HL-60 (cell line): ENCODE measurements around the gene MTG2.

Source experiments
- DNase-seq, 2 experiments: peaks; one replicate each; pipeline ENCODE4 v3.0.0-alpha.2; 2010 to 2020; ENCODE audit warnings: low read depth in 1 of 2, low spot score in 1 of 2
- H3K27ac ChIP-seq: fragments of 250-450 bp; sonication (Bioruptor Pico); replicated peaks from 2 replicates; pipeline ENCODE4 v1.5.1; 2020; ENCODE audit warnings: mild to moderate bottlenecking, moderate library complexity
- H3K27me3 ChIP-seq: fragments of 250-450 bp; sonication (Bioruptor Pico); 2 replicates; pipeline ENCODE4 v1.5.1; 2021; ENCODE audit warnings: mild to moderate bottlenecking, moderate library complexity; ENCODE audit not compliant: insufficient read depth, poor library complexity, severe bottlenecking
- H3K4me3 ChIP-seq: replicated peaks from 2 replicates; pipeline ENCODE4 v1.5.1; 2011; ENCODE audit warnings: mild to moderate bottlenecking, control low read depth, low read length; ENCODE audit not compliant: insufficient read depth
- CTCF ChIP-seq: IDR thresholded peaks from one replicate; pipeline ENCODE4 v1.5.1; 2011; ENCODE audit warnings: low read length, control low read depth, inconsistent platforms; ENCODE audit not compliant: insufficient read depth
- GABPA ChIP-seq: IDR thresholded peaks from 2 replicates; pipeline ENCODE4 v1.6.1; 2012; ENCODE audit warnings: low read depth
- POLR2AphosphoS5 ChIP-seq: IDR thresholded peaks from 2 replicates; pipeline ENCODE4 v1.6.1; 2012; ENCODE audit warnings: low read depth
- SPI1 ChIP-seq: IDR thresholded peaks from 2 replicates; pipeline ENCODE4 v1.6.1; 2012; ENCODE audit warnings: low read depth, mild to moderate bottlenecking, borderline replicate concordance
- TF ChIP-seq, protein P1 (sequence below): IDR thresholded peaks from 2 replicates; pipeline ENCODE4 v1.6.1; 2012; ENCODE audit warnings: low read depth; ENCODE audit not compliant: insufficient replicate concordance

MTG2 gene

DNA sequence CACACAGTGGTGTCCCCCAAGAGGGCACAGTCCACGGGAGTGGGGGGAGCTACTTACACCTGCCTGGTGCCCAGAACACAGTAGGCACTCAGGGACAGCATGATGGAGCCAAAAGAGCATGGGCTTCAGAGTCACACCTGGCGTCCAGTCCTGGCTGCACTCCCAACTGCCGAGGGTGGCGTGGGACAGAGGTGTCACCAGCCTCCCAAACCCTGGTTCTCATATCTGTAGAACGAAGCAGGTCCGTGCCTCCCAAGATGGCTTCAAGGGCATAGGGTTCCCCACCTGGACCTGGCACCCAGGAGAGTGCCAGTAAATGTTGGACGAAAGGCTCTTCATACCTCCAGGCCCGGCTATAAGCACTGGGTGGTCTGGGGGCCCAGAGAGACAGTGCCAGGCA, 28.4 kb downstream of the MTG2 start:
- no peak for TF ChIP-seq POLR2AphosphoS5
- no peak for TF ChIP-seq GABPA
- TF ChIP-seq CTCF = no peak
- TF ChIP-seq SPI1 = no peak
- TF ChIP-seq, protein P1, sequence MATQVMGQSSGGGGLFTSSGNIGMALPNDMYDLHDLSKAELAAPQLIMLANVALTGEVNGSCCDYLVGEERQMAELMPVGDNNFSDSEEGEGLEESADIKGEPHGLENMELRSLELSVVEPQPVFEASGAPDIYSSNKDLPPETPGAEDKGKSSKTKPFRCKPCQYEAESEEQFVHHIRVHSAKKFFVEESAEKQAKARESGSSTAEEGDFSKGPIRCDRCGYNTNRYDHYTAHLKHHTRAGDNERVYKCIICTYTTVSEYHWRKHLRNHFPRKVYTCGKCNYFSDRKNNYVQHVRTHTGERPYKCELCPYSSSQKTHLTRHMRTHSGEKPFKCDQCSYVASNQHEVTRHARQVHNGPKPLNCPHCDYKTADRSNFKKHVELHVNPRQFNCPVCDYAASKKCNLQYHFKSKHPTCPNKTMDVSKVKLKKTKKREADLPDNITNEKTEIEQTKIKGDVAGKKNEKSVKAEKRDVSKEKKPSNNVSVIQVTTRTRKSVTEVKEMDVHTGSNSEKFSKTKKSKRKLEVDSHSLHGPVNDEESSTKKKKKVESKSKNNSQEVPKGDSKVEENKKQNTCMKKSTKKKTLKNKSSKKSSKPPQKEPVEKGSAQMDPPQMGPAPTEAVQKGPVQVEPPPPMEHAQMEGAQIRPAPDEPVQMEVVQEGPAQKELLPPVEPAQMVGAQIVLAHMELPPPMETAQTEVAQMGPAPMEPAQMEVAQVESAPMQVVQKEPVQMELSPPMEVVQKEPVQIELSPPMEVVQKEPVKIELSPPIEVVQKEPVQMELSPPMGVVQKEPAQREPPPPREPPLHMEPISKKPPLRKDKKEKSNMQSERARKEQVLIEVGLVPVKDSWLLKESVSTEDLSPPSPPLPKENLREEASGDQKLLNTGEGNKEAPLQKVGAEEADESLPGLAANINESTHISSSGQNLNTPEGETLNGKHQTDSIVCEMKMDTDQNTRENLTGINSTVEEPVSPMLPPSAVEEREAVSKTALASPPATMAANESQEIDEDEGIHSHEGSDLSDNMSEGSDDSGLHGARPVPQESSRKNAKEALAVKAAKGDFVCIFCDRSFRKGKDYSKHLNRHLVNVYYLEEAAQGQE = no peak
- no peak for DNase-seq
- Histone ChIP-seq H3K4me3 (no peak overlapping the region), H3K27me3 (peaks cover 34% of the 10 kb centered on the region), H3K27ac (no peak overlapping the region)

GRCh38 chr20:62211769-62212288, 29.0 kb downstream of the MTG2 start:
- Histone ChIP-seq H3K27me3 (peaks cover 38% of the 10 kb centered on the region), H3K4me3 (no peak overlapping the region), H3K27ac (no peak overlapping the region)
- TF ChIP-seq, protein P1 = no peak
- no peak for TF ChIP-seq CTCF
- TF ChIP-seq POLR2AphosphoS5 = no peak
- no peak for TF ChIP-seq GABPA
- no peak for TF ChIP-seq SPI1
- DNase-seq = no peak

DNA sequence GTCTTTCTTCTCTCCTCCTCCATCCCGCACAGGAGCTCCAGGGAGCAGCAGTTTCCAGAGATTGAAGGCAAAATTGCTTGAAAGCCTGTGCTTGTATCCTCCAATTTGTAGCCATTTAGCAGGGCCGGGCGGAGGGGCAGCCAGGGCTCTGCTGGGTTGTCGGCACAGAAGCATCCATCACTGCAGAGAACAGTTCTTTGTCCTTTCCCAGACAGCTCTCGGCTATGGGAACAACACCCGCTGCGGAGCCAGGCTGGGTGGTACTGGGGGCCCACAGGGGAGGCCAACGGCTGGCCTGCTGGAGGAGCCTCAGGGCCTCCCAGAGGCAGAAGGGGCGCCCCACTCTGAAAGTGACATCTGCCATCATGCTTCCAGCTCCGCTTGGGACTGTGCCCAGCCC, 29.5 kb downstream of the MTG2 start:
- H3K27me3 ChIP-seq = peaks cover 43% of the 10 kb centered on the region
- TF ChIP-seq CTCF (no peak), POLR2AphosphoS5 (no peak), GABPA (no peak), SPI1 (no peak)
- TF ChIP-seq, protein P1 = no peak
- no peak overlapping the region for H3K27ac ChIP-seq
- no peak for DNase-seq
- H3K4me3 ChIP-seq = no peak overlapping the region
